ENCODE results near the gene RPTOR. TPM values are rescaled to one million over a fixed set of nuclear protein-coding genes. Genes with fewer than 3 reads are reported as not detected.

The RPTOR gene
- polyA plus RNA-seq, 1 of the 3 experiments (the other 2 are of a cell fraction) = 14.9 TPM

- Histone ChIP-seq H3K9me3 (no peaks in the 10 kb centered on the region), H2AFZ (ENCODE audit: low read depth) (no peak overlapping the region), H3K4me2 (no peak overlapping the region), H3K79me2 (ENCODE audit: insufficient read depth) (no peaks in the 10 kb centered on the region), H3K4me1 (ENCODE audit: control insufficient read depth in 1 of 2, insufficient read depth in 2 of 2, low read depth in 1 of 2, low read length in 1 of 2) (peaks cover 0 to 16% of the 10 kb centered on the region in 2 experiments; a peak in 2 of 4 replicates), H3K9me2 (no peaks in the 10 kb centered on the region), H3F3A (replicated peaks; ENCODE audit: insufficient read depth) (no peaks in the 10 kb centered on the region), H3K9ac (no peak overlapping the region), H4K20me1 (ENCODE audit: insufficient read depth) (no peaks in the 10 kb centered on the region), H3K4me3 (ENCODE audit: low read depth in 2 of 2, low read length in 1 of 2) (no peak overlapping the region), H3K36me3 (replicated peaks in 1 of 2; ENCODE audit: control insufficient read depth in 1 of 2, insufficient read depth in 2 of 2, low read length in 1 of 2) (peaks cover 9 to 11% of the 10 kb centered on the region in 2 experiments), H3K27me3 (ENCODE audit: insufficient read depth) (no peaks in the 10 kb centered on the region), H3K27ac (ENCODE audit: low read depth in 2 of 2, low read length in 1 of 2) (no peak overlapping the region)
- TF ChIP-seq GATA2 (CRISPR knock-in tag; IDR thresholded peaks at IDR 0.05) (no peak), EZH2phosphoT487 (IDR thresholded peaks at IDR 0.05; ENCODE audit: borderline replicate concordance, low read depth) (no peak), JUND (IDR thresholded peaks at IDR 0.05) (no peak), FOSL2 (IDR thresholded peaks at IDR 0.05; ENCODE audit: borderline replicate concordance, low read depth) (no peak)
- TF ChIP-seq, protein P1, sequence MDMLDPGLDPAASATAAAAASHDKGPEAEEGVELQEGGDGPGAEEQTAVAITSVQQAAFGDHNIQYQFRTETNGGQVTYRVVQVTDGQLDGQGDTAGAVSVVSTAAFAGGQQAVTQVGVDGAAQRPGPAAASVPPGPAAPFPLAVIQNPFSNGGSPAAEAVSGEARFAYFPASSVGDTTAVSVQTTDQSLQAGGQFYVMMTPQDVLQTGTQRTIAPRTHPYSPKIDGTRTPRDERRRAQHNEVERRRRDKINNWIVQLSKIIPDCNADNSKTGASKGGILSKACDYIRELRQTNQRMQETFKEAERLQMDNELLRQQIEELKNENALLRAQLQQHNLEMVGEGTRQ (IDR thresholded peaks at IDR 0.05; ENCODE audit: borderline replicate concordance, low read depth, low read length) = no peak
- TF ChIP-seq, protein P2, sequence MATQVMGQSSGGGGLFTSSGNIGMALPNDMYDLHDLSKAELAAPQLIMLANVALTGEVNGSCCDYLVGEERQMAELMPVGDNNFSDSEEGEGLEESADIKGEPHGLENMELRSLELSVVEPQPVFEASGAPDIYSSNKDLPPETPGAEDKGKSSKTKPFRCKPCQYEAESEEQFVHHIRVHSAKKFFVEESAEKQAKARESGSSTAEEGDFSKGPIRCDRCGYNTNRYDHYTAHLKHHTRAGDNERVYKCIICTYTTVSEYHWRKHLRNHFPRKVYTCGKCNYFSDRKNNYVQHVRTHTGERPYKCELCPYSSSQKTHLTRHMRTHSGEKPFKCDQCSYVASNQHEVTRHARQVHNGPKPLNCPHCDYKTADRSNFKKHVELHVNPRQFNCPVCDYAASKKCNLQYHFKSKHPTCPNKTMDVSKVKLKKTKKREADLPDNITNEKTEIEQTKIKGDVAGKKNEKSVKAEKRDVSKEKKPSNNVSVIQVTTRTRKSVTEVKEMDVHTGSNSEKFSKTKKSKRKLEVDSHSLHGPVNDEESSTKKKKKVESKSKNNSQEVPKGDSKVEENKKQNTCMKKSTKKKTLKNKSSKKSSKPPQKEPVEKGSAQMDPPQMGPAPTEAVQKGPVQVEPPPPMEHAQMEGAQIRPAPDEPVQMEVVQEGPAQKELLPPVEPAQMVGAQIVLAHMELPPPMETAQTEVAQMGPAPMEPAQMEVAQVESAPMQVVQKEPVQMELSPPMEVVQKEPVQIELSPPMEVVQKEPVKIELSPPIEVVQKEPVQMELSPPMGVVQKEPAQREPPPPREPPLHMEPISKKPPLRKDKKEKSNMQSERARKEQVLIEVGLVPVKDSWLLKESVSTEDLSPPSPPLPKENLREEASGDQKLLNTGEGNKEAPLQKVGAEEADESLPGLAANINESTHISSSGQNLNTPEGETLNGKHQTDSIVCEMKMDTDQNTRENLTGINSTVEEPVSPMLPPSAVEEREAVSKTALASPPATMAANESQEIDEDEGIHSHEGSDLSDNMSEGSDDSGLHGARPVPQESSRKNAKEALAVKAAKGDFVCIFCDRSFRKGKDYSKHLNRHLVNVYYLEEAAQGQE (IDR thresholded peaks at IDR 0.05; ENCODE audit: low read depth, low read length) = no peak
- POLR2A ChIA-PET = no interaction called here
- CTCF ChIA-PET = interaction anchor here (0.7 to 1.1 kb wide), 3 partner anchors 26 to 323 kb away, joined by 3 to 4 read pairs (median 3); no protein-coding TSS in a partner anchor
- 97% methylated on average over 14 of the region's 14 CpGs for WGBS (ENCODE audit: low lambda C conversion rate)
- no peak for DNase-seq
Observed at GRCh38 chr17:80750263-80750662, 205.6 kb downstream of the RPTOR start.

DNA sequence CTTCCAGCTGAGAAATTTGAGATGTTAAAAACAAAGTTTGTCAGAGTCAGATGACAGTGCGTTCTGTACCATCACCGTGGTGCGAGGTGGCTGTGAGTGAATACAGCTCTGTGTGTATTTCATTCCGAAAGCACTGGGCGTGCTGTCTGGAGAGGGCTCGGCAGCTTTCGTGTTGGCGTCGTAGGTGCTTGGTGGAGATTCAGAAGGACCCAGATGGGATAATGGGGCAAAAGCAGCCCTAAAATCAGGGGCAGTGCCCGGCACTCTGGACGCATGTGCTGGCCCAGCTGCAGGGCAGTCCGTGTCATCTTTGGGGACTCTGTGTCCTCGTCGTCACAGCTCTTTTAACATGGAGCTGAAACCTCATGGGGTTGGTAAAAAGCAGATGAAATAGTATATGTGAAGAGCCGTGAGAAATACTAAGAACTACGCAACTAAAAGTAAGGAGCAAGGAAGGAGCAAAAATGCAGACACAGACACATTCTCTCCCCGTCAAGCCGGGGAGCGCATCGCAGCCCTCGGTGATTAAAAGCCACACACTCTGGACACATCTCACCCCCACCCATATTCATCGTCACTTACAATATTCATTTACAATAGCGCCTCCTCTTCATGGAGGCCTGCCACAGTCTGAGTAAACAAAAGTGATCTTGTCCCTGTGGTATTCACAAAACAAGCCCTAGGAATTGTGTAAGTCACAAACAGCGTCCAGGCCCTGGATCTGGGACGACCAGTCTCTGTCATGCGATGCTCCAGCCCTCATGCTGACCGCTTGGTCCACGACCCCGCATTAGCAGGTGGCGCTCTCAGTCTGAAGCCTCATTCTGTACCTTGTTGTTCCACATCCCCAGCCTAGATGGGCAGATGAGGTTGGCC is 206.7 kb downstream of the RPTOR start:
- H4K20me1 ChIP-seq (ENCODE audit: insufficient read depth) = no peaks in the 10 kb centered on the region
- H3K36me3 ChIP-seq (replicated peaks in 1 of 2; ENCODE audit: control insufficient read depth in 1 of 2, insufficient read depth in 2 of 2, low read length in 1 of 2) = peaks cover 11 to 16% of the 10 kb centered on the region in 2 experiments
- H3K9me3 ChIP-seq = no peaks in the 10 kb centered on the region
- 93% methylated on average over 30 of the region's 30 CpGs for WGBS (ENCODE audit: low lambda C conversion rate)
- H3F3A ChIP-seq (replicated peaks; ENCODE audit: insufficient read depth) = no peaks in the 10 kb centered on the region
- H2AFZ ChIP-seq (ENCODE audit: low read depth) = no peak overlapping the region
- peak overlapping the region in 1 of 2 experiments; percentile 75; a peak in 2 of 4 replicates for H3K27ac ChIP-seq (ENCODE audit: low read depth in 2 of 2, low read length in 1 of 2)
- ChIA-PET CTCF (interaction anchor here (0.7 to 1.1 kb wide), 8 partner anchors 13 to 324 kb away, joined by 3 to 4 read pairs (median 3); no protein-coding TSS in a partner anchor), POLR2A (no interaction called here)
- no peak overlapping the region for H3K4me2 ChIP-seq
- H3K4me3 ChIP-seq (ENCODE audit: low read depth in 2 of 2, low read length in 1 of 2) = no peak overlapping the region
- DNase-seq = no peak
- H3K9me2 ChIP-seq = no peaks in the 10 kb centered on the region
- H3K79me2 ChIP-seq (ENCODE audit: insufficient read depth) = no peaks in the 10 kb centered on the region
- no peak overlapping the region for H3K9ac ChIP-seq
- H3K27me3 ChIP-seq (ENCODE audit: insufficient read depth) = no peaks in the 10 kb centered on the region
- H3K4me1 ChIP-seq (ENCODE audit: control insufficient read depth in 1 of 2, insufficient read depth in 2 of 2, low read depth in 1 of 2, low read length in 1 of 2) = peaks cover 0 to 16% of the 10 kb centered on the region in 2 experiments; a peak in 2 of 4 replicates
- no peak for TF ChIP-seq CHD2 (IDR thresholded peaks at IDR 0.05; ENCODE audit: low read length, partially characterized antibody)
- no peak for TF ChIP-seq NRF1 (IDR thresholded peaks at IDR 0.05; ENCODE audit: low read depth, low read length)
- TF ChIP-seq JUND (IDR thresholded peaks at IDR 0.05) = no peak
- TF ChIP-seq SIN3A (IDR thresholded peaks at IDR 0.05; ENCODE audit: borderline replicate concordance, low read depth, low read length) = no peak
- TF ChIP-seq, protein P3, sequence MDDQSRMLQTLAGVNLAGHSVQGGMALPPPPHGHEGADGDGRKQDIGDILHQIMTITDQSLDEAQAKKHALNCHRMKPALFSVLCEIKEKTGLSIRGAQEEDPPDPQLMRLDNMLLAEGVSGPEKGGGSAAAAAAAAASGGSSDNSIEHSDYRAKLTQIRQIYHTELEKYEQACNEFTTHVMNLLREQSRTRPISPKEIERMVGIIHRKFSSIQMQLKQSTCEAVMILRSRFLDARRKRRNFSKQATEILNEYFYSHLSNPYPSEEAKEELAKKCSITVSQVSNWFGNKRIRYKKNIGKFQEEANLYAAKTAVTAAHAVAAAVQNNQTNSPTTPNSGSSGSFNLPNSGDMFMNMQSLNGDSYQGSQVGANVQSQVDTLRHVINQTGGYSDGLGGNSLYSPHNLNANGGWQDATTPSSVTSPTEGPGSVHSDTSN (IDR thresholded peaks at IDR 0.05) = no peak
- TF ChIP-seq, protein P1 (IDR thresholded peaks at IDR 0.05; ENCODE audit: borderline replicate concordance, low read depth, low read length) = no peak
- TF ChIP-seq, protein P4, sequence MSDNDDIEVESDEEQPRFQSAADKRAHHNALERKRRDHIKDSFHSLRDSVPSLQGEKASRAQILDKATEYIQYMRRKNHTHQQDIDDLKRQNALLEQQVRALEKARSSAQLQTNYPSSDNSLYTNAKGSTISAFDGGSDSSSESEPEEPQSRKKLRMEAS (IDR thresholded peaks at IDR 0.05; ENCODE audit: low read depth) = no peak
- TF ChIP-seq, protein P2 (IDR thresholded peaks at IDR 0.05; ENCODE audit: low read depth, low read length) = no peak
- no peak for TF ChIP-seq RXRA (IDR thresholded peaks at IDR 0.05; ENCODE audit: borderline replicate concordance, low read depth)
